Prostate gland (tissue), 2 donors: ENCODE results near the gene KRTAP25-1. TPM values are rescaled to one million over a fixed set of nuclear protein-coding genes. Genes with fewer than 3 reads are reported as not detected.
A peak's percentile ranks its signal among the peaks of the same experiment; 100 is the strongest.

Experiments used
- DNase-seq: peaks from one replicate; pipeline ENCODE4 v3.0.0-alpha.2; 2019; ENCODE audit warnings: low spot score
- H3K27ac ChIP-seq, 2 donors: fragments of 200-600 bp; sonication (generic); 2 replicates each; pipeline ENCODE4 v1.5.1; 2017 to 2019
- H3K27me3 ChIP-seq: fragments of 200-600 bp; sonication (generic); replicated peaks from 2 replicates; pipeline ENCODE4 v1.5.1; 2019; ENCODE audit not compliant: insufficient read depth
- H3K36me3 ChIP-seq, 2 donors: fragments of 200-600 bp; sonication (generic); 1 replicate in 1 of 2; 2 replicates in 1 of 2; pipeline versions ENCODE4 v1.5.1 to v1.8.1; 2017 to 2019
- H3K4me1 ChIP-seq: fragments of 200-600 bp; sonication (generic); replicated peaks from 2 replicates; pipeline ENCODE4 v1.5.1; 2019
- H3K4me3 ChIP-seq, 2 donors: fragments of 200-600 bp; sonication (generic); 2 replicates each; pipeline ENCODE4 v1.5.1; 2017 to 2019
- H3K9me3 ChIP-seq: fragments of 200-600 bp; sonication (generic); 2 replicates; pipeline ENCODE4 v1.5.1; 2017
- POLR2A ChIP-seq: fragments of 450-650 bp; IDR thresholded peaks from one replicate; pipeline ENCODE4 v1.6.1; 2016; ENCODE audit warnings: antibody characterized with exemption, mild to moderate bottlenecking
- POLR2AphosphoS5 ChIP-seq: sonication (generic); formaldehyde crosslinking; IDR thresholded peaks from one replicate; pipeline ENCODE4 v1.6.1; 2017; ENCODE audit warnings: antibody characterized with exemption
- WGBS: methylation state at CpG from one replicate; pipeline ENCODE4 v1.1.5; 2018; 5-methylcytosine and 5-hydroxymethylcytosine counted together
- intact Hi-C: fragments of 100-400 bp; cut with DNase I; formaldehyde crosslinking; loops from one replicate; pipeline ENCODE4 v1.14.2; 2022
- total RNA-seq, 2 donors: library from RNA; depleted of rRNA; stranded (reverse); fragments of >200 nt; gene quantifications; one replicate each; pipeline ENCODE4 v1.1.0, GENCODE V29; 2016
- TF ChIP-seq, protein P1 (sequence below), 4 experiments: fragments of 200-600 bp in 2 of 4; fragments of 450-650 bp in 2 of 4; sonication (generic) in 2 of 4; IDR thresholded peaks; 1 replicate in 3 of 4; 2 replicates in 1 of 4; pipeline ENCODE4 v1.5.1; 2016 to 2019; ENCODE audit warnings: antibody characterized with exemption in 4 of 4, mild to moderate bottlenecking in 2 of 4, moderate library complexity in 2 of 4

The KRTAP25-1 gene
- total RNA-seq, 2 donors from 2014 or later, result not detected

DNA sequence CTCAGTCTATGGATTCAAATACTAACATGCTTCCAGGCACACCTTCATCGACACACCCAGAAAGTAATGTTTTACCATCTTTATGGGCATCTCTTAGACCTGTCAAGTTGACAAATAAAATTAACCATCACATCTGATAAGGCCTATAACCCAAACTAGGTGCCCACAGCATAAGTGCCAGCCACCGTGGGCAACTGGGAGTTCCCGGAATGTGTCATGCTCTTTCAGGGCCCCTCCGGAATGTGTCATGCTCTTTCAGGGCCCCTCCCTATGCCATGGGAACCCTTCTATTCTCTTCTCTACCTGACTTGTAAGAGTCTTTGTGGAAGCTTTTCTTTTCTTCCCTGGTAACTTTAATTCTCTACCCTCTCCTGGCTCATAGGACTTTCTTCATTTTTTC is 33.2 kb downstream of the KRTAP25-1 start:
- Histone ChIP-seq H3K9me3 (no peaks in the 10 kb centered on the region), H3K36me3 (no peaks in the 10 kb centered on the region), H3K4me3 (no peak overlapping the region), H3K27ac (no peak overlapping the region), H3K27me3 (no peaks in the 10 kb centered on the region), H3K4me1 (no peaks in the 10 kb centered on the region)
- WGBS, result 37% methylated on average over 4 of the region's 4 CpGs
- TF ChIP-seq POLR2A (no peak), POLR2AphosphoS5 (no peak)
- TF ChIP-seq, protein P1, sequence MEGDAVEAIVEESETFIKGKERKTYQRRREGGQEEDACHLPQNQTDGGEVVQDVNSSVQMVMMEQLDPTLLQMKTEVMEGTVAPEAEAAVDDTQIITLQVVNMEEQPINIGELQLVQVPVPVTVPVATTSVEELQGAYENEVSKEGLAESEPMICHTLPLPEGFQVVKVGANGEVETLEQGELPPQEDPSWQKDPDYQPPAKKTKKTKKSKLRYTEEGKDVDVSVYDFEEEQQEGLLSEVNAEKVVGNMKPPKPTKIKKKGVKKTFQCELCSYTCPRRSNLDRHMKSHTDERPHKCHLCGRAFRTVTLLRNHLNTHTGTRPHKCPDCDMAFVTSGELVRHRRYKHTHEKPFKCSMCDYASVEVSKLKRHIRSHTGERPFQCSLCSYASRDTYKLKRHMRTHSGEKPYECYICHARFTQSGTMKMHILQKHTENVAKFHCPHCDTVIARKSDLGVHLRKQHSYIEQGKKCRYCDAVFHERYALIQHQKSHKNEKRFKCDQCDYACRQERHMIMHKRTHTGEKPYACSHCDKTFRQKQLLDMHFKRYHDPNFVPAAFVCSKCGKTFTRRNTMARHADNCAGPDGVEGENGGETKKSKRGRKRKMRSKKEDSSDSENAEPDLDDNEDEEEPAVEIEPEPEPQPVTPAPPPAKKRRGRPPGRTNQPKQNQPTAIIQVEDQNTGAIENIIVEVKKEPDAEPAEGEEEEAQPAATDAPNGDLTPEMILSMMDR (IDR thresholded peaks at IDR 0.05), result no peak
- peak; percentile 25 for DNase-seq
- intact Hi-C loops, result no loop called here

DNA sequence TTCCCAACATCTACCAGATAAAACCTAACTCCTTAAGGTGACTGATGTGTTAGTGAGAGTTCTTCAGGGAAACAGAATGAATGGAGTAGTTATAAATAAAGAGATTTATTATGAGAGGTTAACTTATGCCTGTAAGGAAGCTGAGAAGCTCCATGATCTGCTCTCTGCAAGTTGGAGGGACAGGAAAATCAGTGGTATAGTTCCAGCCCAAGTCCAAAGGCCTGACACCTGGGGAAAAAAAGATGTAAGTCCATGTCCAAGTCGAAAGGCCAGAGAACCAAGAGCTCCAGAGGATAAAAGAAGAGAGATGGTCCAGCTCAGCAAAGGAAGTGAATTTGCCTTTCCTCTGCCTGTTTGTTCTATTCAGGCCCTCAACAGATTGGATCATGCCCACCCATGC is 33.6 kb downstream of the KRTAP25-1 start:
- TF ChIP-seq, protein P1 (IDR thresholded peaks at IDR 0.05), result no peak
- TF ChIP-seq POLR2AphosphoS5, result no peak
- TF ChIP-seq POLR2A, result no peak
- Histone ChIP-seq H3K36me3 (no peaks in the 10 kb centered on the region), H3K27ac (no peak overlapping the region), H3K9me3 (no peaks in the 10 kb centered on the region), H3K27me3 (no peaks in the 10 kb centered on the region), H3K4me1 (no peaks in the 10 kb centered on the region), H3K4me3 (no peak overlapping the region)
- intact Hi-C loops, result no loop called here
- 40% methylated on average over 1 of the region's 1 CpG for WGBS
- DNase-seq, result no peak

DNA sequence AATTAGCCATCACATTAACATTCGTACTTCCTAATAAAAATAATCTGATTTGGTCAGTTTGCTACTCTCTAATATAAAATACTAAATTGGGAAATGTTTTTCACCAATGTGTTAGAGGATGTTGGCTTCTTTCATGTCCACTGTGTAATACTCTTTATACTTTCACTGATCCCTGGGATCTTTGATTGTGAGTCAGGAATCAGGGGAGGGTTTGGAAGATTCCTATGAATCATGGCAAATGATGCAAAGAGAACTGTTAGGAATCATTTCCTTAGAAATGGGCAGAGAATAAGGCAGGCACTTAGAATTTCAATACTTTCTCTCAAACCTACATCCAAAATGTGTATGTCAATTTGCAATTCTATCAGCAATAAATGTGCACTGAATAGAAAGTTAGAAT is 37.5 kb downstream of the KRTAP25-1 start:
- DNase-seq, result no peak
- intact Hi-C loops, result no loop called here
- 57% methylated on average over 1 of the region's 1 CpG for WGBS

DNA sequence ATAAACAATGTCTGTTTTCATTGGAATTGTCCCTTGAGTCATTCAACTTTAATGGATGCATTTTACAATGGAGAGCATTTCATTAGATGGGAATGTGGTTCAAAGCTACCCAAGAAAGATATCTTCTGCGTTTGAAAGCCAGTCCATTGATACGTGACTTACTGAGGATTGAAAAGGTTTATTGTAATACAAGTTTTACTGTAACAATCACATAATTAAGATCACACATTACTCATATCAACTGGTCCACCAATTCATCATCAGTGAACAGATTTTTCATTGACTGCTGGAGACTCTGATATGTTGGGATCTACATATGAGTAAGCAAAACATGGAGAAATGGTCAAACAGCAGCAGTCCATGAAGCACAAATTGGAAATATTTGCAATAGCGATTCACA is 39.4 kb downstream of the KRTAP25-1 start:
- Histone ChIP-seq H3K27ac (no peak overlapping the region), H3K9me3 (no peaks in the 10 kb centered on the region), H3K36me3 (no peaks in the 10 kb centered on the region), H3K27me3 (no peaks in the 10 kb centered on the region), H3K4me3 (no peak overlapping the region), H3K4me1 (no peaks in the 10 kb centered on the region)
- intact Hi-C loops, result no loop called here
- TF ChIP-seq, protein P1 (IDR thresholded peaks at IDR 0.05), result no peak
- TF ChIP-seq POLR2A (no peak), POLR2AphosphoS5 (no peak)
- DNase-seq, result no peak
- WGBS, result 59% methylated on average over 3 of the region's 3 CpGs

More for the DNA sequence above, 37.5 kb downstream of the KRTAP25-1 start:
- no peak overlapping the region for H3K4me3 ChIP-seq
- no peaks in the 10 kb centered on the region for H3K4me1 ChIP-seq
- no peaks in the 10 kb centered on the region for H3K9me3 ChIP-seq
- H3K36me3 ChIP-seq, result no peaks in the 10 kb centered on the region
- no peaks in the 10 kb centered on the region for H3K27me3 ChIP-seq
- no peak overlapping the region for H3K27ac ChIP-seq
- TF ChIP-seq POLR2AphosphoS5 (no peak), POLR2A (no peak)
- TF ChIP-seq, protein P1 (IDR thresholded peaks at IDR 0.05), result no peak

DNA sequence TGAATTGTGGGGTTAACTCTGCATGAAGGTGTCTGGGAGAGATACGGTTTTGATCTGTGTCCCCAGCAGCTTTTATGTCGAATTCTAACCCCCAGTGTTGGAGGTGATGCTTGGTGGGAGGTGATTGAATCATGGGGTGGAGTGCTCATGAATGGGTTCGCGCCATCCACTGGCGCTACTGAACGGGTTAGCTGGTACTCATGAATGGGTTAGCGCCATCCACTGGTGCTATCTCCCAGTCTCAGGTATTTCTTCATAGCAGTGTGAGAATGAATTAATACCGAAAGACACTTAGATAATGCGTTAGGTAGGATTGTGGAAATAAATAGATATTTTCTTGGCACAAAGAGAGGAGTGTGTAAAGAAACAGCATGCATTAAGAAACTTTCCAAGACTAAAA is 40.5 kb downstream of the KRTAP25-1 start:
- no peaks in the 10 kb centered on the region for H3K27me3 ChIP-seq
- no peak for DNase-seq
- H3K27ac ChIP-seq, result no peak overlapping the region
- TF ChIP-seq POLR2A (no peak), POLR2AphosphoS5 (no peak)
- TF ChIP-seq, protein P1 (IDR thresholded peaks at IDR 0.05), result no peak
- intact Hi-C loops, result no loop called here
- H3K4me3 ChIP-seq, result no peak overlapping the region
- no peaks in the 10 kb centered on the region for H3K4me1 ChIP-seq
- no peaks in the 10 kb centered on the region for H3K36me3 ChIP-seq
- 87% methylated on average over 9 of the region's 9 CpGs for WGBS
- no peaks in the 10 kb centered on the region for H3K9me3 ChIP-seq
